ENCODE measurements around the gene BBX. TPM values are rescaled to one million over a fixed set of nuclear protein-coding genes. Genes with fewer than 3 reads are reported as not detected.

BBX gene
- total and polyA plus RNA-seq, 2 of the 13 experiments (the other 11 are each of a cell fraction or from before 2014, with no cell fraction given), result 13.7 to 23.2 TPM

DNA sequence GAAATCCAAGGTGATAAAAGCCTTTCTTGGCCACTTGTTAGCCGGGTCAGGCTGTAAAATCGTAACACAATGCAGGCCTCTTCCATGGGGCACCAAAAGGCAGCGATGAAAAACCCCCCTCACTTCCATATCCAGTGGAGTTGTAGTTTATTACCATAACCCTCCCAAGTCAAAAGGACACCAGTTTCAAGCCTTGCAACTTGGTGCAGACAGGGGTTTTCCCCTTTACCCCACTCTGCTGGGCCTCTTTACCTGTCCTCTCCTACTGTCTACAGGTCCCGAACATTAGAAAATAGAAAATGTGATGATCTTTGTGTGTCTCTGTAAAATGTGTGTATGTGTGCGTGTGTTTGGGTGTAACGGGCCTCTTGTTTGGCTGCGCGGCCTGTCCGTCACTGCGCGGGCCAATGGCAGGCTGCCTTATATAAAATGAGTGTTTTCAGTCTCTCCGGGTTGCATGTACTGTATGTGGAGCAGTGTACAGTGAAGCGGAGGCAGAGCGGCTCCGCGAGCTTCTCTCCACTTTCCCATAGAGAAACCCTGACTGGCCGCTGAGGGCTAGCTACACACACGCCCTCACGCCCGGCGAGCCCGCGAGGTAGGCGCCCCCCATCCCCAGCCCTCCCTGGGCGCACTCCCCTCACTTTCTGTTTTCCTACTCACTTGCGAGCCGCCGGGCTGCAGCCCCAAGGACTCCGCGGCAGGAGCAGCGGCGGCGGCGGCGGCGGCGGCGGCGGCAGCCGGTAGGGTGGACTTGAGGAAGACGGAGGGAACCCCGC, at the start of gene BBX (continued):
- TF ChIP-seq, protein P1, sequence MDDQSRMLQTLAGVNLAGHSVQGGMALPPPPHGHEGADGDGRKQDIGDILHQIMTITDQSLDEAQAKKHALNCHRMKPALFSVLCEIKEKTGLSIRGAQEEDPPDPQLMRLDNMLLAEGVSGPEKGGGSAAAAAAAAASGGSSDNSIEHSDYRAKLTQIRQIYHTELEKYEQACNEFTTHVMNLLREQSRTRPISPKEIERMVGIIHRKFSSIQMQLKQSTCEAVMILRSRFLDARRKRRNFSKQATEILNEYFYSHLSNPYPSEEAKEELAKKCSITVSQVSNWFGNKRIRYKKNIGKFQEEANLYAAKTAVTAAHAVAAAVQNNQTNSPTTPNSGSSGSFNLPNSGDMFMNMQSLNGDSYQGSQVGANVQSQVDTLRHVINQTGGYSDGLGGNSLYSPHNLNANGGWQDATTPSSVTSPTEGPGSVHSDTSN (CRISPR knock-in tag; IDR thresholded peaks at IDR 0.05; ENCODE audit: borderline replicate concordance), result peak; percentile 96; the same call in 1 of the 2 replicates
- TF ChIP-seq ZNF746 (CRISPR knock-in tag; IDR thresholded peaks at IDR 0.05) (0 out of 2 replicates have a peak, but pooled peaks have one; percentile 38), CREM (IDR thresholded peaks at IDR 0.05) (peak; percentile 62), CREM (CRISPR knock-in tag; IDR thresholded peaks at IDR 0.05) (no peak), POGZ (CRISPR knock-in tag; IDR thresholded peaks at IDR 0.05) (peak; percentile 34; the same call in 1 of the 2 replicates), RELA (CRISPR knock-in tag; IDR thresholded peaks at IDR 0.05) (no peak), ZNF703 (CRISPR knock-in tag; IDR thresholded peaks at IDR 0.05; ENCODE audit: borderline replicate concordance) (0 out of 2 replicates have a peak, but pooled peaks have one; percentile 66), ZFP90 (CRISPR knock-in tag; IDR thresholded peaks at IDR 0.05; ENCODE audit: borderline replicate concordance) (no peak), ZFP62 (CRISPR knock-in tag; IDR thresholded peaks at IDR 0.05) (no peak), KDM3A (CRISPR knock-in tag; IDR thresholded peaks at IDR 0.05; ENCODE audit: low read depth) (0 out of 2 replicates have a peak, but pooled peaks have one; percentile 19), NKX3-1 (CRISPR knock-in tag; IDR thresholded peaks at IDR 0.05) (peak; percentile 39; the same call in 1 of the 2 replicates), FOXK1 (CRISPR knock-in tag; IDR thresholded peaks at IDR 0.05; ENCODE audit: borderline replicate concordance, low read depth) (peak; percentile 84; the same call in 1 of the 2 replicates), ELF4 (CRISPR knock-in tag; IDR thresholded peaks at IDR 0.05; ENCODE audit: borderline replicate concordance) (no peak)
- TF ChIP-seq, protein P2, sequence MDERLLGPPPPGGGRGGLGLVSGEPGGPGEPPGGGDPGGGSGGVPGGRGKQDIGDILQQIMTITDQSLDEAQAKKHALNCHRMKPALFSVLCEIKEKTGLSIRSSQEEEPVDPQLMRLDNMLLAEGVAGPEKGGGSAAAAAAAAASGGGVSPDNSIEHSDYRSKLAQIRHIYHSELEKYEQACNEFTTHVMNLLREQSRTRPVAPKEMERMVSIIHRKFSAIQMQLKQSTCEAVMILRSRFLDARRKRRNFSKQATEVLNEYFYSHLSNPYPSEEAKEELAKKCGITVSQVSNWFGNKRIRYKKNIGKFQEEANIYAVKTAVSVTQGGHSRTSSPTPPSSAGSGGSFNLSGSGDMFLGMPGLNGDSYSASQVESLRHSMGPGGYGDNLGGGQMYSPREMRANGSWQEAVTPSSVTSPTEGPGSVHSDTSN (CRISPR knock-in tag; IDR thresholded peaks at IDR 0.05), result peak; percentile 98
- TF ChIP-seq, protein P3, sequence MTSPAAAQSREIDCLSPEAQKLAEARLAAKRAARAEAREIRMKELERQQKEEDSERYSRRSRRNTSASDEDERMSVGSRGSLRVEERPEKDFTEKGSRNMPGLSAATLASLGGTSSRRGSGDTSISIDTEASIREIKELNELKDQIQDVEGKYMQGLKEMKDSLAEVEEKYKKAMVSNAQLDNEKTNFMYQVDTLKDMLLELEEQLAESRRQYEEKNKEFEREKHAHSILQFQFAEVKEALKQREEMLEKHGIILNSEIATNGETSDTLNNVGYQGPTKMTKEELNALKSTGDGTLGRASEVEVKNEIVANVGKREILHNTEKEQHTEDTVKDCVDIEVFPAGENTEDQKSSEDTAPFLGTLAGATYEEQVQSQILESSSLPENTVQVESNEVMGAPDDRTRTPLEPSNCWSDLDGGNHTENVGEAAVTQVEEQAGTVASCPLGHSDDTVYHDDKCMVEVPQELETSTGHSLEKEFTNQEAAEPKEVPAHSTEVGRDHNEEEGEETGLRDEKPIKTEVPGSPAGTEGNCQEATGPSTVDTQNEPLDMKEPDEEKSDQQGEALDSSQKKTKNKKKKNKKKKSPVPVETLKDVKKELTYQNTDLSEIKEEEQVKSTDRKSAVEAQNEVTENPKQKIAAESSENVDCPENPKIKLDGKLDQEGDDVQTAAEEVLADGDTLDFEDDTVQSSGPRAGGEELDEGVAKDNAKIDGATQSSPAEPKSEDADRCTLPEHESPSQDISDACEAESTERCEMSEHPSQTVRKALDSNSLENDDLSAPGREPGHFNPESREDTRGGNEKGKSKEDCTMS (CRISPR knock-in tag; conservative IDR thresholded peaks at IDR 0.05), result no peak
- TF ChIP-seq, protein P4, sequence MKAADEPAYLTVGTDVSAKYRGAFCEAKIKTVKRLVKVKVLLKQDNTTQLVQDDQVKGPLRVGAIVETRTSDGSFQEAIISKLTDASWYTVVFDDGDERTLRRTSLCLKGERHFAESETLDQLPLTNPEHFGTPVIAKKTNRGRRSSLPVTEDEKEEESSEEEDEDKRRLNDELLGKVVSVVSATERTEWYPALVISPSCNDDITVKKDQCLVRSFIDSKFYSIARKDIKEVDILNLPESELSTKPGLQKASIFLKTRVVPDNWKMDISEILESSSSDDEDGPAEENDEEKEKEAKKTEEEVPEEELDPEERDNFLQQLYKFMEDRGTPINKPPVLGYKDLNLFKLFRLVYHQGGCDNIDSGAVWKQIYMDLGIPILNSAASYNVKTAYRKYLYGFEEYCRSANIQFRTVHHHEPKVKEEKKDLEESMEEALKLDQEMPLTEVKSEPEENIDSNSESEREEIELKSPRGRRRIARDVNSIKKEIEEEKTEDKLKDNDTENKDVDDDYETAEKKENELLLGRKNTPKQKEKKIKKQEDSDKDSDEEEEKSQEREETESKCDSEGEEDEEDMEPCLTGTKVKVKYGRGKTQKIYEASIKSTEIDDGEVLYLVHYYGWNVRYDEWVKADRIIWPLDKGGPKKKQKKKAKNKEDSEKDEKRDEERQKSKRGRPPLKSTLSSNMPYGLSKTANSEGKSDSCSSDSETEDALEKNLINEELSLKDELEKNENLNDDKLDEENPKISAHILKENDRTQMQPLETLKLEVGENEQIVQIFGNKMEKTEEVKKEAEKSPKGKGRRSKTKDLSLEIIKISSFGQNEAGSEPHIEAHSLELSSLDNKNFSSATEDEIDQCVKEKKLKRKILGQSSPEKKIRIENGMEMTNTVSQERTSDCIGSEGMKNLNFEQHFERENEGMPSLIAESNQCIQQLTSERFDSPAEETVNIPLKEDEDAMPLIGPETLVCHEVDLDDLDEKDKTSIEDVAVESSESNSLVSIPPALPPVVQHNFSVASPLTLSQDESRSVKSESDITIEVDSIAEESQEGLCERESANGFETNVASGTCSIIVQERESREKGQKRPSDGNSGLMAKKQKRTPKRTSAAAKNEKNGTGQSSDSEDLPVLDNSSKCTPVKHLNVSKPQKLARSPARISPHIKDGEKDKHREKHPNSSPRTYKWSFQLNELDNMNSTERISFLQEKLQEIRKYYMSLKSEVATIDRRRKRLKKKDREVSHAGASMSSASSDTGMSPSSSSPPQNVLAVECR (CRISPR knock-in tag; IDR thresholded peaks at IDR 0.05; ENCODE audit: borderline replicate concordance), result peak; percentile 69; the same call in 1 of the 2 replicates
- TF ChIP-seq, protein P5, sequence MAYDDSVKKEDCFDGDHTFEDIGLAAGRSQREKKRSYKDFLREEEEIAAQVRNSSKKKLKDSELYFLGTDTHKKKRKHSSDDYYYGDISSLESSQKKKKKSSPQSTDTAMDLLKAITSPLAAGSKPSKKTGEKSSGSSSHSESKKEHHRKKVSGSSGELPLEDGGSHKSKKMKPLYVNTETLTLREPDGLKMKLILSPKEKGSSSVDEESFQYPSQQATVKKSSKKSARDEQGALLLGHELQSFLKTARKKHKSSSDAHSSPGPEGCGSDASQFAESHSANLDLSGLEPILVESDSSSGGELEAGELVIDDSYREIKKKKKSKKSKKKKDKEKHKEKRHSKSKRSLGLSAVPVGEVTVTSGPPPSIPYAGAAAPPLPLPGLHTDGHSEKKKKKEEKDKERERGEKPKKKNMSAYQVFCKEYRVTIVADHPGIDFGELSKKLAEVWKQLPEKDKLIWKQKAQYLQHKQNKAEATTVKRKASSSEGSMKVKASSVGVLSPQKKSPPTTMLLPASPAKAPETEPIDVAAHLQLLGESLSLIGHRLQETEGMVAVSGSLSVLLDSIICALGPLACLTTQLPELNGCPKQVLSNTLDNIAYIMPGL (CRISPR knock-in tag; IDR thresholded peaks at IDR 0.05; ENCODE audit: borderline replicate concordance in 1 of 2, low read depth in 1 of 2), result peak; percentile 77 to 79; a peak in 2 of 4 replicates
